Left colon (tissue), 2 donors: Measurements from ENCODE around the gene CSRNP3. TPM values are rescaled to one million over a fixed set of nuclear protein-coding genes. Genes with fewer than 3 reads are reported as not detected.
A peak's percentile ranks its signal among the peaks of the same experiment; 100 is the strongest.
"Not testable (repeated sequence)": the region's sequence is repeated elsewhere in the genome, so short reads cannot be mapped to it uniquely, and the experiment has no call there.

Experiments
- ATAC-seq: fragments of 200-7000 bp; cut with Tn5 transposase; one replicate; pipeline ENCODE4 v1.9.1; 2020; ENCODE audit warnings: mild to moderate bottlenecking, moderate library complexity
- DNase-seq, 2 donors: peaks; one replicate each; pipeline ENCODE4 v3.0.0-alpha.2; 2020
- intact Hi-C, 2 donors: fragments of 100-400 bp; cut with DNase I in 1 of 2; cut with micrococcal nuclease in 1 of 2; formaldehyde crosslinking; loops; one replicate each; pipeline versions ENCODE4 v1.11.2 to v1.14.0; 2022; cut with DNase I, micrococcal nuclease
- total RNA-seq, 2 donors: library from RNA; stranded (reverse); fragmentation: NEBNext Ultra II Directional; extraction: Animal tissue kit (Norgen Biotek cat#: 25700); gene quantifications; one replicate each; pipeline ENCODE4 v1.2.1, GENCODE V29; 2021
- donor health status: DM: no; HTN: no; CAD: no.
- donor health status: DM: yes; HTN: yes; CAD: no.

The CSRNP3 gene
- total RNA-seq, 2 donors from 2014 or later = 2.7 to 2.8 TPM

DNA sequence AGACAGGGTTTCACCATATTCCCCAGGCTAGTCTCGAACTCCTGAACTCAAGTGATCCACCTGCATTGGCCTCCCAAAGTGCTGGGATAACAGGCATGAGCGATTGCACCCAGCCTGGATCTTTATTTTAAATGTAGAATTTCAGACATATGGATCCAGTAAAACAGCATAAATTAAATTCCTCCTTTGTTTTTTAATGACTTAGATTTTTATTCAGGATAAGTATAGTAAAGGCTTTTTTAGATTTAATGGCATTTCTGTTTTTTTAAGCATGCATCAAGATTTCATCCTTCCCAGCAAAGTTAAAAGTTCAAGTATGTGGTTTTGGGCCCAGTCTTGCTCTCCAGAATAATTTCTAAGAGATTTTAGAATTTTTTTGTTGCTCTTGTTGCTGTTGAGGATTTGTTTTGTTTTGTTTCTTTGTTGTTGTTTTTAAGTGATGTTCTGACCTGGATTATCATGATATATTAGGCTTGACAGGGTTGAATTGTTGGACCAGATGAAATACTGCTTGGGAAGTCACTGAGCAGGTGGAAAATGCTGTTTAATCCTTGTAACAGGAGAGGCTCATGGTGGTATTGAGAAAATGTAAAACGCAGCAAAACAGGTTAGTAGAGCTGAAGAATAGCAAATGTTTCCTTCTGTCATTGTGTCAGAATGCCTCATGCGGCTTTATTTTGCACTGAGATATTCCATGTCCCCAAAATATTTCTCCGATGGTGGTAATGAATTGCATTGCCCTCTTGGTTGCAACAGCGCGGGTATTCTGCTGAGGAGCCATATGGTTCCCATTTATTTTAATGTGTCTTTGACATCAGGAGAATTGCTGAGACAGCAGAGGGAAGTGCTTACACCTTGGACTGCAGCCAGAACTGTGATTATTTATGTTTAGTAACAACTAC lies 176.7 kb downstream of the CSRNP3 start:
- ATAC-seq = no peak

DNA sequence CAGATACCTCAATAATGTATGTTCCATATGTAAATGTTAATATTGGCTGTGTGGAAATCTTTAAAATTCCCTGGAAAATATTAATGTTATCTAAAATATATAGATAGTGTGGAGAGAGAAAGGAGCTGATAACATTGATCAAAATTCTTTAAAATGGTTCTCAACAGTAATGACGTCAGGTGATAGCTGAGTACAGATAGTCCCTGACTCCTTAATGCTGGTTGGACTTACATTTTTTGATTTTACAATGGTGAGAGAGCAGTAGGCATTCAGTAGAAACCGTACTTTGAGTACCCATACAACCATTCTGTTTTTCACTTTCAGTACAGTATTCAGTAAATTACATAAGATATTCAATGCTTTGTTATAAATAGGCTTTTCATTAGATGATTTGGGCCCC lies 177.9 kb downstream of the CSRNP3 start:
- intact Hi-C loops = no loop called here
- ATAC-seq (no peak), DNase-seq (no peak)

More for the DNA sequence above, 176.7 kb downstream of the CSRNP3 start:
- intact Hi-C loops = no loop called here
- DNase-seq = no peak

DNA sequence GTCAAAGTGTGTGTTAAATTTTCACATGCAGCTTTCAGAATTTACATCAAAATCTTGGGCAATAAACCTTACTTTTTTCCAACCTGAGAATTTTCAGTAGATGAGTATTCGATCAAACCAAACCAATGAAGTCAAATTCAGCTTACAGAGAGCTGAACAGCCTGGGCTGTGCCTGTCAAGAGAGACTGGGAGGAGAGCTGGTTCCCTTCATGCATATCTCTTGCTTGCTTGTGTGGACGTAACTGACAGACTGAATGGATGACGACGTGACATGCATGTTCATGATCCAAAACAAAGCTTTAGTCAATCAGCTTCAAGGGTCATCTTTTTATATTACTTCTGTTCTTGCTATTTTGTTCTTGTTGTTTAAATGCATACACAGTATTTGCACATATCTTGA lies 179.3 kb downstream of the CSRNP3 start:
- ATAC-seq = no peak
- intact Hi-C loops = no loop called here
- no peak for DNase-seq

DNA sequence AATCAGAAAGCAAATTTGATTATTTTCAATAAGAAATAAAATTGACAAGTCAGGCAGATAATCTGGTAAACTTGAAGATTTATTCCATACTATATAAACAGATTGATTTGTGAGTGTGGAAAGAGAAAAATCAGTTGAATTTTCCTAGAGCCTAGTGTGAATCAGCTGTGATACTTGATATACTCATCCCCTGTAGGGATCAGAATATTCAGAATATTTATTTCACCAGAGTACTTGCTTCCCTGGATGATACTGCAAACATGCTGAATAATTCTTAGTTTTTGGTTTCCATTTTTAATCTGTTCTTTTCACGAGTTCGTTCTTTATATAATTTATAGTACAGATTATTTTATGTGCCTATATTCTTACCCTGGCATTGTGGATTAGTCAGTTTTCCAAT lies 181.7 kb downstream of the CSRNP3 start:
- intact Hi-C loops = no loop called here
- ATAC-seq = no peak
- DNase-seq = no peak

DNA sequence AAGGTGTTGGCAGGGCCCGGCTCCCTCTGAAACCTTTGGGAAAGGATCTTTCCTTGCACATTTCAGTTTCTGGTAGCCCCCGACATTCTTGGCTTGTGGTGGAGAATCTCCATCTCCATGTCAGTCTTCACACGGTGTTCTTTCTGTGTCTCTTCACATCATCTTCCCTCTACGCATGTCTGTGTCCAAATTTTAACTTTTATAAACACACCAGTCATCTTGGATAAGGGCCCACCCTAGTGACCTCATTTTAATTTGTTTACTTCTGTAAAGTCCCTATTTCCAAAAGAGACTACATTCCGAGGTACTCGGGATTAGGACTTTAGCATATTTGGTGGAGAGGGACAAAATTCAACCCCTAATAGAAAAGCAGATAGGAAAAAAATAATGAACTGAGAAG lies 186.2 kb downstream of the CSRNP3 start:
- intact Hi-C loops = no loop called here
- DNase-seq = no peak
- no peak for ATAC-seq

DNA sequence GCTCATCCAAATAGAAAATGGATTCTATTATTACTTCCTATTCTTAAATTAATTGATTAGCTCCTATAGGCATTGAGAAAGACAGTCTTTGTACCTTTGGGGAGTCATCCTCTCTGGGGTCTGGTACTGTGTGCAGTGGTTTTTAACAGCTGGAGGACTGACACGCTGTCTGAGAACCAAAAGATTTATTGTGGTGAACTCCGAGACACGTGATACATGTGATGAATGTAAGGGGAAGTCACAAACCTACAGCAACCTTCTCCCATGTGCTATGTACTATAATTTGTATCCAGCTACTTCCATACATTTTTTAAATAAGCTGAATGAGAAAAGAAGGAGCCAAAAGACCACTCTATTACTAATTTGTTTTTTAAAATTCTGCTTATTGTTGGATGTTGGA lies 190.9 kb downstream of the CSRNP3 start:
- no peak for ATAC-seq
- DNase-seq = no peak
- intact Hi-C loops = no loop called here

DNA sequence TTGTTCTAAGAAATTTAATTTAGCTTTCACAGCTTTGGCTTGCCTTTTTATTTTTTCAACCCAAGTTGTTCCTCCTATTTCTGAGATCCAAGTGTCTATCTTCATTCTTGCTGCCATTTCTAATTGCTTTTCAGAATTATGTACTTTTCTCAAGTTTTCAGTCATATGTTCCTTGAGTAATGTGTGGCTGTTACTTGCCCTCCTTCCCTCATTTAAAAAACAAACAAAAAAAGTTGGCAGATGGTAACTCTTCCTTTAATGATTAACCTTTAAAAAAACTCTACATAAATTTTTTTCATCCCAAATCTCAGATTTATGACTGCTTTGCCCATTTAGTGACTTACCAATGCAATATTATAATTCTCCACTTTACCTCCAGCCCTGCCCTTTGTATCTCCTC lies 193.2 kb downstream of the CSRNP3 start:
- no peak for DNase-seq
- peak; percentile 48 for ATAC-seq
- intact Hi-C loops = no loop called here

DNA sequence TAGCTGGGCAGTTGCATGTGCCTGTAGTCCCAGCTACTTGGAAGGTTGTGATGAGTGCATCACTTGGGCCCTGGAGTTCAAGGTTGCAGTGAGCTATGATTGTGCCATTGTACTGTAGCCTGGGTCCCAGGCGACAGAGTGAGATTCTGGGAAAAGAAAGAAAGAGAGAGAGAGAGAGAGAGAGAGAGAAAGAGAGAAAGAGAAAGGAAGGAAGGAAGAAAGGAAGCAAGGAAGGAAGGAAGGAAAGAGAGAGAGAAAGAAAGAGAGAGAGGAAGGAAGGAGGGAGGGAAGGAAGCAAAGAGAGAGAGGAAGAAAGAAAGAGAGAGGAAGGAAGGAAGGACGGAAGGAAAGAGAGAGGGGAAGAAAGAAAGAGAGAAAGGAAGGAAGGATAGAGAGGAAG lies 196.1 kb downstream of the CSRNP3 start:
- DNase-seq (no peak), ATAC-seq (no peak)
- intact Hi-C loops = no loop called here

DNA sequence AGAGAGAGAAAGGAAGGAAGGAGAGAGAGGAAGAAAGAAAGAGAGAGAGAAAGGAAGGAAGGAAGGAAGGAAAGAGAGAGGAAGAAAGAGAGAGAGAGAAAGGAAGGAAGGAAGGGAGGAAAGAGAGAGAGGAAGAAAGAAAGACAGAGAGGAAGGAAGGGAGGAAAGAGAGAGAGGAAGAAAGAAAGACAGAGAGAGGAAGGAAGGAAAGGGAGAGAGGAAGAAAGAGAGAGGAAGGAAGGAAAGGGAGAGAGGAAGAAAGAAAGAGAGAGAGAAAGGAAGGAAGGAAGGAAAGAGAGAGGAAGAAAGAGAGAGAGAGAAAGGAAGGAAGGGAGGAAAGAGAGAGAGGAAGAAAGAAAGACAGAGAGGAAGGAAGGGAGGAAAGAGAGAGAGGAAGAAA lies 196.6 kb downstream of the CSRNP3 start:
- intact Hi-C loops, ATAC-seq, DNase-seq: not testable (repeated sequence)

DNA sequence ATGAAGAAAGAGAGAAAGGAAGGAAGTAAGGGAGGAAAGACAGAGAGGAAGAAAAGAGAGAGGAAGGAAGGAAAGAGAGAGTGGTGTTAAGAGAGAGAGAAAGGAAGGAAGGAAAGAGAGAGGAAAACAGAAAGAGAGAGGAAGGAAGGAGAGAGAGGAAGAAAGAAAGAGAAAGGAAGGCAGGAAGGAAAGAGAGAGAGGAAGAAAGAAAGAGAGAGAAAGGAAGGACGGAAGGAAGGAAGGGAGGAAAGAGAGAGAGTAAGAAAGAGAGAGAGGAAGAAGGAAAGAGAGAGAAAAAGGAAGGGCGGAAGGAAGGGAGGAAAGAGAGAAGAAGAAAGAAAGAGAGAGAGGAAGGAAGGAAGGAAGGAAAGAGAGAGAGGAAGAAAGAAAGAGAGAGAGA lies 197.1 kb downstream of the CSRNP3 start:
- no peak for ATAC-seq

DNA sequence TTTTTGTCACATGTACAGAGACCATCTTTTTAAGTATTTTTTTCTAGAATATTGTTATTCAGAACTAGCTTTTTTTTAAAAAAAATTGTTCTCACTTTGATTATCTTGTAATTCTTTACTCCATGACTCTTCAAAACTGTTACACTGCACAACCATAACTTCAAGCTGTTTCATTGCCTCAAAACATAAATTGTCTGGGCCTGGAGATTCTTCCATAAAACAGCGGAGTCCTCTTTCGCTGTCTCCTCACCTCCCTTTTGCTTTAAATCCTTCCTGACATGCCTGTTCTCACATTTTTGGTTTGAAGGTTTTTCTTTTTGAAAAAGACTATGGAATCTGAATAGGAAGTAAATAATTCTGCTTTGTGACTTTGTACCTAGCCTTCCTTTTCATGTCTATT lies 197.9 kb downstream of the CSRNP3 start:
- DNase-seq = no peak
- intact Hi-C loops = no loop called here
- ATAC-seq = no peak

More for the DNA sequence above, 197.1 kb downstream of the CSRNP3 start:
- DNase-seq = no peak
- intact Hi-C loops = no loop called here

DNA sequence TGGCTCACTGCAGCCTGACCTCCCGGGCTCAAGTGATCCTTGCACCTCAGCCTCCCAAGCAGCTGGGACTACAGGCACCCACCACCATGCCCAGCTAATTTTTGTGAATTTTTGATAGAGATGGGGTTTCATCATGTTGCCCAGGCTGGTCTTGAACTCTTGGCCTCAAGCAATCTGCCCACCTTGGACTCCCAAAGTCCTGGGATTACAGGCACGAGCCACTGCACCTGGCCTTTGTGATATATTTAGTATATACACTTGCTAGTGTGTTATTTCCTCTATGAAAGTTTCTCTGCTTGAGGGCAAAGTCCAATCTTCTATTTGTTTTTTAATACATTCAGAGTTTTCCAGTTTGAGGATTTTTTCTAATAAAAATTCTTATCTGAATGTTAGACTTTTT lies 205.3 kb downstream of the CSRNP3 start:
- ATAC-seq = peak; percentile 77
- DNase-seq = no peak
- intact Hi-C loops = no loop called here

DNA sequence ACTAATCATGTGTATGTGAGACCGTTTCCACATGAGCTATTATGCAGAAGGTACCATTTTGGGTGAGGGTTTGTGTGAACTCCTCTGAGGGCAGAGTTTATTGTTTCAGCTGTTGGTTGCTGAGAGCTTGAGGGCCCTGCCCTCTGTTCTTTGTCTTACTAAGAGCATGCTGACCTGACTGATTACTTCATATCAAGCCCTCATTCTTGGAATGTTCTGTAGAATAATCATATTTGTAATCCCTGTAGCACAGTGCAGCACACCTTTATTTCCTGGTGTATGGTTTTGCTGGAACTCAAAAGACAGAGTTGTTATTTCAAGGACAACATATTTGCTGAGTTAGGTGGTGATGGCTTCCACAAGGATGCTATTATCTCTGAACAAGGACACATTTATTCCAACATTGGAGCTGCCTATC lies 206.1 kb downstream of the CSRNP3 start:
- ATAC-seq (peak; percentile 58), DNase-seq (no peak)
- intact Hi-C loops = no loop called here

DNA sequence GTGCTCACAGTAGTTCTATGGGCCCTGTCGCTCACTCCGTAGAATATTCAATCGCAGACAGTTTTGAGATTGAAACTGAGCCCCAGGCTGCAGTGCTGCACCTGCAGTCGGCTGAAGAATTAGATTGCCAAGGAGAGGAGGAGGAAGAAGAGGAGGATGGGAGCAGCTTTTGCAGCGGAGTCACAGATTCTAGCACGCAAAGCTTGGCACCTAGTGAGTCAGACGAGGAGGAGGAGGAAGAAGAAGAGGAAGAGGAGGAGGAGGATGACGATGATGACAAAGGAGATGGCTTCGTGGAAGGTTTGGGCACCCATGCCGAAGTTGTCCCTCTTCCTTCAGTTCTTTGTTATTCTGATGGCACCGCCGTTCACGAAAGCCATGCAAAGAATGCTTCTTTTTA lies 209.4 kb downstream of the CSRNP3 start:
- ATAC-seq = no peak
- no peak for DNase-seq
- intact Hi-C loops = no loop called here

DNA sequence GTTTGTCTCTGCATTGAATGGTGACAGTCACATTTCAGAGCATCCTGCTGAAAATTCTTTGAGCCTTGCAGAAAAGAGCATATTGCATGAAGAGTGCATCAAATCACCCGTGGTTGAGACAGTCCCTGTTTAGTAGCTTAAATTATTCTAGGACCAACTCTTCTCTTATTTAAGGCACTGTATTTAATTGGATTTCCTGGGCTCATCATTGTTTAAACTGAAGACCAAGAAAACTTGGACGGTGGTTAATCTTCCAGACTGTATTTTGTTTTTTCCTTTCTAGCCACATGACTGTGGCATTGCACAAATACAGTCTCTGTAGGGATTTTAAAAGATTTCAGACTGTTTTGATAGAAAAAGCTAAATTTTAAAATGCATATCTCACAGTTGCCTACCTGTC lies 210.1 kb downstream of the CSRNP3 start:
- no peak for ATAC-seq
- intact Hi-C loops = no loop called here
- no peak for DNase-seq

DNA sequence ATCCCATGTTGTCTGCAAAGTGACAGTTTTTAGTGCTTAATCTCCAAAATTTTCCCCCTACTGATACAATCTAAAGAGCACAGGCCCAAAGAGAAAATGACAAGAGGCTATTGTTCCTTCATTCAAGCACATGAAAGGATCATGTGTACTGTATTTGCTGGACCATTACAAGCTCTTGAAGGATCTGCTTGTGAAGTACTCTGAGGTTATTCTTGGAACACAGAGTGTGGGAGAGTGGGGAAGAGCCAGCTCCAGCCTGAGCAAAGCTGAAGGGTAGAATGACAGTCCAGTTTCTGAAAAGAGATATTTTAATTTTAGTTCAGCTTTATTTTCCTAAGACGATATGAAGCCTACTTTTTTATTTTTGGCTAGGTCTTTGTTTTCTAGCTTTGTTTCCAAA lies 212.3 kb downstream of the CSRNP3 start:
- no peak for DNase-seq
- intact Hi-C loops = no loop called here
- ATAC-seq = no peak

DNA sequence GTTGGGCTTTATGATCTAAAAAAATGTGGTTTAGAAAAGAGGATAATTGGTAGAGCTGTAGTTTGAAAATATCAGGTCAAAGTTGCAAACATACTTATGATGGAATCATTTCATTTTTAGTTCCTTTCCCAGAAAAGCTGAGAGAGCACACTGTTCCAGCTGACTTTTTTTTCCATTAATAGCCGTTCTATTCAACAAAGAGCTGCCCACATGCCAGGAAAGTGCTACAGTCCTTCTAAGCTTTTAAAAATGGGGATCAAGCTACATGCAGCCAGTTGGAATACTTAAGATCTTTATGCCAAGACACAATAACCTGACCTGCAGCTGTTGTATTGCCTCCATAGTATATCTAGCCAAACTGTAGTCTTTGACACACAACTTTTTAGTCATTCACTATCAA lies 213.0 kb downstream of the CSRNP3 start:
- DNase-seq (no peak), ATAC-seq (no peak)
- intact Hi-C loops = no loop called here

DNA sequence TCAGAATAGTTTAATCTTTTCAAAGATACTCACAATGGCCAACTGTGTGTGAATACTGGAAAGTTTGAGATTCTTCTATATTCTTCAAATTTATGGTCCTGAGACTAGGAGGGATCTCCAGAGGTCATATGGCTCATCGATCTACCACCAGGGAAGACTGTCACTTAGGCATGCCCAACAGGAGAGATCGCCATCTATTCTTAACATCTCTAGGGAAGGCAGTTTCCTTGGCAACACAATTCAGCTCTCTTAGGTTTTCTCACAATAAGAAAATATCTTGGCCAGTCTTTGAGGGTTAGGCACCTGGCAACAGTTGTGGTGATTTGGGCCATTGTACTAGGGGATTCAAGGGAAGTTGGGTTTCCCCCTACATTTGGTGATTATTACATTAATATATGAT lies 217.3 kb downstream of the CSRNP3 start:
- ATAC-seq (no peak), DNase-seq (no peak)
- intact Hi-C loops = no loop called here

DNA sequence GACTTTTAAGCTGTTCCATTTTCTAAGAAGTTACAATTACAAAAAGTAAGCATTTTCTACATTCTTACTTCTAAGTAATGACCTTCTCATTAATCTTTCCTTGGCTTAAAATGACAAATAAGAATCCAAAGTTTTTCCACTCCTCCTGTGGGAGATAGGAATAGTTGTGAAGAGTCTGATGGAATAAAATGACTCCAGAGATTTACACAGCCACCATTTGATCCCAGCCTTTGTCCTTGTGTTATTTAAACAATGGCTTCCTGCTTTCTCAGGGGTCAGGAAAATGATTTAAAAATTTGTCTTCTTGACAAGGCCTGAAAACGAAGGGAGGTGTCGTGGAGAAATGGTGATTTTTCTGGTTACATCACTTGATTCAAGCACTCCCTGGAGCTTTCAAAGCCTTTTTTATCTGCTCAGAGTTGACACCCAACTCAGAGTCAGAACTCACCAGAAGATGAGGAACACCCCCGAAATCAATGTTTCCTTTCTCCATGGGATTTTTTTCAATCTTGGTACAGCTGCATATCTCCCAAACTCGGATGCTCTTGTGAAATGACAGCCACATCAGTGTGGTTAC lies 218.0 kb downstream of the CSRNP3 start:
- DNase-seq (no peak), ATAC-seq (no peak)
- intact Hi-C loops = no loop called here

DNA sequence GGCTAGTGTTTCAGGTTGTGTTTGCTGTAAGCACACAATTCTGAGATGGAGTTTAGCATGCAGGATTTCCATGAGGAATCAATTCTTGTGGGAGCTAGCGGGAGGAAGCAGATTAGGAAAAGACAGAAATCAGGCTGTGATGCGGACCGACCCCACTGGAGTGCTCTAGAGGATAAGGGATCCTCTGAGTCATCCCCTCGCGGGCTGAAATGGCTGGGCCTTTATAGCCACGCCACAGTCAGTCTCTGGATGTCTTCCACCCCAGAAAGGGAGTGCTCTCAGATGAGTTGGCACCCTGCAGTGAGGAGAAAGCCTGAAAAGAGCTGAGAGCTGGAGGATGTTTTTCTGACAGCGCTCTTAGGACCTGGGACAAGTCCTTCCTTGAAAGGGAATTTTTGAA lies 222.1 kb downstream of the CSRNP3 start:
- ATAC-seq = no peak
- no peak for DNase-seq
- intact Hi-C loops = loop anchor here in 1 of 2 donors (10.0 kb wide), 1 partner anchor 287 kb away; no protein-coding TSS in a partner anchor
